ENCODE measurements around the gene AQP3.
"Not testable (repeated sequence)": the region's sequence is repeated elsewhere in the genome, so short reads cannot be mapped to it uniquely, and the experiment has no call there.

The AQP3 gene

DNA sequence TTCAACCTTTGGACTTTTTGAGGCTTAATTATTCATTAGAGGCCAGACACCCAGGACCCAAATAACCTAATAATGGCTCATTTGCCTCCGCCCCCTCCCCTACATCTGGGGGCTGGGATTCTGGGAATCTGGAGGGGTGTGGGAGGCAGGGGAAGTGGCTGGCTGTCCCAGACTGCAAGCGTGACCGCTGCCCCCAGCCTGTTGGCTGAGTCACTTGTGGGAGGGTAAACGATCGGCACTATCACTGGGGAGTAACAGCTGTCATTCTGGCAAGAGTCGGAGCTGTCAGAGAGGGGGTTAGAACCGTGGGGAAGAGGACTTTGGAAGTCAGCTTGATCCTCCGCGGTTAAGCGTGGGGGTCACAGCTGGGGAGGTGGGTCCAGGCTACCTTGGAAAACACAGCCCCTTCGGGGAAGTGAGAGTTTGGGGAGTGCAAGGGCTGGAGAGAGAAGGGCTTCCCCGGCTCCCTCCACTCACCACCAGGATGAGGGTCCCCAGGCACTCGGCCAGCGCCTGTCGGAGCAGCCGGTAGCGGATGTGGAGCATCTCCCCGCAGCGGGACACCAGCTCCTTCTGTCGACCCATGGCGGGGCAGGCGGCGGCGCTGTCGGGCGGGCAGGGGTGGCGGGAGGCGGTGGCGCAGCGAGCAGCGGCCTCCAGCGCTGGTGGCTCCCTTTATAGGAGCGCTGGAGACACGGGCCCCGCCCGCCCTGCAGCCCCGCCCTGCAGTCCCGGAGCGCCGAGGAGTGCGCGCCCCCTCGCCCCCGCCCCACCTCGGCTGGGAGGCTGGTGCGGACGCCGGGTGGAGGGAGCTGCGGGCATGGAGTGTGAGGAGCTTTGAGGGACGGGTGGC is at the start of gene AQP3:
AQP3 (minus strand) TSS at position 648 of the 853 bp plus-strand sequence; CDS start at position 585, 63 bp downstream.
- peak; percentile 70 for DNase-seq

GRCh38 chr9:33493819-33494218 is 46.4 kb upstream of the AQP3 start:
- DNase-seq: not testable (repeated sequence)

GRCh38 chr9:33489066-33489465 is 41.7 kb upstream of the AQP3 start:
- no peak for DNase-seq

GRCh38 chr9:33485312-33485711 is 37.9 kb upstream of the AQP3 start:
- DNase-seq: not testable (repeated sequence)

GRCh38 chr9:33480976-33481375 is 33.6 kb upstream of the AQP3 start:
- DNase-seq: no peak

- DNase-seq: no peak
These were observed 32.7 kb upstream of the AQP3 start for GRCh38 chr9:33480106-33480505.

GRCh38 chr9:33476503-33476902 is 29.1 kb upstream of the AQP3 start:
- DNase-seq: no peak

DNA sequence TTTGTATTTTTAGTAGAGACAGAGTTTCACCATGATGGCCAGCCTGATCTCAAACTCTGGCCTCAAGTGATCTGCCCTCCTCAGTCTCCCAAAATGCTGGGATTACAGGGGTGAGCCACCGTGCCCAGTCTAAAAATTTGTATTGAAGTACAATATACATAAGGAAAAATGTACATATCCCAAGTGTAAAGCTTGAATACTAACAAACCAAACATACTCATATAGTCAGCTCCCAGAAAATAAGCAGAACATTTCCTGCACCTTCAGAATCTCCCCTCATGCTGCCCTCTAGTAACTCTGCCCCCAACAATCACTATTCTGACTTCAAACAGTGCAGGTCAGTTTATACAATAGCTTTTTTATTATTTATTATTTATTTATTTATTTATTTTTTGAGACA is 28.0 kb upstream of the AQP3 start:
- DNase-seq: no peak

DNA sequence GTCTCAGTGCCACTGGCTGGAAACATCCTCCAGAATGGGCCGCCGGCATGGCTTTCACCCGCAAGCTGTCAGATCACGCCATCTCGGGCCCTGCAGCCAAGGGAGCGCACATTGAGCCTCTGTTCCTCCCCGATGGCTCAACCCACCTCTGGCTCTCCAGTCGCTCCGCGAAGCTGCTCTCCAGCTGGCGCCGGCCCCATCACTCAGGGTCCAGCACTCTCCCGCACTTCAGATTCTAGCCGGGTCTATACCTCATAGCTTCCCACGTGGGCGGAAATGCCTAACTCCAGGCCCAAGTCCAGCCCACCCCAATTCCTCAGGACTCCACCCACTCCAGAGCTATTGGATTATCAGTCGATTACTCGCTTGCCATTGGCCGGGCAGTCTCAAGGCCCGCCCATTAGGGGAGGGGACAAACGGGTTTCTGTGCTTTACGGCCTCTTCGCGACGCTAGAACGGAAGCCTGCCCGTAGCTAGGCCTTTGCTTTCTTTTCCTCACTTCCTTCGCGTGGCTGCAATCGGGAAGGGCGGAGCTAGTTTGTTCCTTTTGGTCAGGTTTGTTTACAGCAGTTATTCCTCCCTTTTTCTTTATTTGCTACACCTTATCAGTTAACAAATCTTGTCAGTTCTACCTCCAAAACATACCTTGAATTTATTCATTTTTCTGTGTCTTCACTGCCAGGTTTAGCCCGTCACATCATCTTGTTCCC is 26.4 kb upstream of the AQP3 start, which contains the start of gene NOL6:
NOL6 (minus strand) TSS at position 282 of the 710 bp plus-strand sequence; CDS start at position 200, 82 bp downstream.
- peak; percentile 99 for DNase-seq

GRCh38 chr9:33472881-33473615 is 25.7 kb upstream of the AQP3 start:
- no peak for DNase-seq

- no peak for DNase-seq
These were observed 24.9 kb upstream of the AQP3 start for GRCh38 chr9:33472171-33472880.

GRCh38 chr9:33471361-33471760 is 24.0 kb upstream of the AQP3 start:
- no peak for DNase-seq

- DNase-seq: no peak
These were observed 22.5 kb upstream of the AQP3 start for GRCh38 chr9:33469891-33470290.

DNA sequence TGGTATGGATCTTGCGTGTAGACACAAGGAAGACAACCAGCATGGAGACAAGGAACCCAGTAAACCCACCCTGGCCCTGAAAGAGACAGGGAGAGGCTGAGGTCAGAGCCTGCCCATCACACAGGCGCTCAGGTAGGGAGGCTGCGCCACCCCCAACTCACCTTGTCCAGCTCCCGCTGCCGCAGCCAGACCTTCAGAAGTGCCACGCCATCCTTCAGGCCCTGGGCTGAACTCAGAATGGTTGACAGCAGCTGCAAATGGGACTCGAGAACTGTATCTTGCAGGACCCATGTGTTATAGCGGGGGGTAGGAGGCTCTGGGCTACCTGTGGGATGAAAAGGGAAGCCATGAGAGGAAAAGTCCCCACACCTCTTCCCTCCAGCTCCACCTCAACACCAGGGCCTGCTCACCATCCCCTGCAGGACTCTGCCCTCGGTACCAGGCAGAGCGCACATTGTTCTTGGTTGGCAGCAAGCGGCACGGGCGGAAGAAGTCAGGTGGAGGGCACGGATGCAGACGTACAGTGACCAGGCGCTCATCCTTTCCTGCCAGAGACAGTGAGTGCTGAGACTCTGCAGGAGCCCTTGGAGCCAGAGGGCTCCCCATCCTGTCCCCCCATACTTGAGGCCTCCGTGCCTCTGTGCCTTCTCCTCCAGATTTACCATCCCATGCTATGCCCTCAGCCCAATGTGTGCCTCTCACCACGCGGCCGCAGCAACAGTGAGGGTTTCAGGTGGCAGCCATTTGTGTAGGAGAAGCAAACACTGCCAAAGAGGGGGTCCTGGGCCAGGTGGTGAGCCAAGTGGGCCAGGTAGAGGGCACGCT is 21.6 kb upstream of the AQP3 start:
- DNase-seq: no peak

GRCh38 chr9:33468215-33468730 is 20.9 kb upstream of the AQP3 start:
- no peak for DNase-seq

GRCh38 chr9:33467526-33467925 is 20.1 kb upstream of the AQP3 start:
- no peak for DNase-seq

DNA sequence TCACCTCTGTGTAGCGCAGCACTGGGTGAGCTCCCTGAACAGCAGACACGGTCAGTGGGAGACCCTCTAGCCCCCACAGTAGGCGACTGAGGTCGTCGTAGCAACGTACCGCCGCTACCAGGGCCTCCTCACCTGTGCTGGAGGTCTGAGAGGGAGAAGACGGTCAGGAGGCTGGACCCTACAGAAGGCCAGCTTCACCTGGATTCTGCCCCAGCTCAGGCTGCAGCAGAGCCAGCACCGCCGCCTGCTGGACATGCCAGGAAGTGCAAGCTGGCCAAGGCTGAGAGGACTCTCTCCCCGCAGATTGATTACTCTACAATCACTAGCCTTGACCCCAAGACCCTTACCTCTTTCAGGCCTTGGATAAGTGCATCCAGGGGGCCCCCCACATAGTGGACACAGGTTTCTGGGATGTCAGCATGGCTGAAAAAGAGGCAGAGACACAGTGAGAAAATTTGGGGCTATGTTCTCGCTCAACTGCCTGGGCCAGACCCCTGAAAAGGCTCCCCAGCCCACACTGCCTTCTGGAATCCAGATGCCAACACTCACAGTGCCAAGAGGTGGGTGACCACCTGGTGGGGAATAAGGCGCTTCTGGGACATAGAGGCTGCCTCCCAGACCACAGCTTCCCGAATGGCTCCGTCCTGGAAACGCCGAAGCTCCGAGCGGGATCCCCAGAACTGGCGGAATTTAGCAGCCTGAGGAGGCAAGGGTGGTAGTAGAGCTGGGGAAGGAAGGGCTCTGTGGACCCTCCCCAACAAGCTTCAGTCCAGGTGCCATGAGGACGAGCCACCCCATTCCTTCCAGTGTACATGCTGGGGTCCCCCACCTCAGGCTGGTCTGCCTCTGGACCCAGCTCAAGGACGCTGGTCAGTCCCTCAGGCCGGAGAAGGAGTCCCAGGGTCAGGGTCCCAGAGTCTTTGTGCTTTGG is 19.4 kb upstream of the AQP3 start:
- DNase-seq: peak; percentile 23

- DNase-seq: no peak
These were observed 18.5 kb upstream of the AQP3 start for GRCh38 chr9:33465596-33466564.

DNA sequence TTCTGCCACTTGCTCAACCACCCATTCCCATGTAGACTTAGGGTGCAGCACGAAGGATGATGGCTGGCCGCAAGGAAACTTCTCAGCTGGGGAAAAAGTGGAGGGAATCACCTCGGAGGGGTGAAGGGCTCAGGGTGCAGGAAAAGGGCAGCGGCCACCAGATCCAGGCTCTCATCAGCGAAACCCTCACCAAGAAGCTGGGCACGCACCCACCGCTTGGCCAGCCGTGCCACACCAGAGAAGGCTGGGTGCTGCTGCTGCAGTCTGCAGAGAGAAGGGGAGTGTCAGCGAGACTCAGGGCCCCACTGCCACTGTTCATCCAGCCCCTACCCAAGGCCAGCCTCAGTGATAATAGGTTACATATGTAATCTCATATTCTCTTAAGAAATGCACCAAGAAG is 17.7 kb upstream of the AQP3 start:
- no peak for DNase-seq

Data from NCI-H1694 (cell line).